GM18511 (cell line): ENCODE results near the gene IRS1.

Experiments
- ATAC-seq: cut with Tn5 transposase; IDR thresholded peaks from one replicate; pipeline ENCODE4 v1.9.1; 2021; ENCODE audit warnings: mild to moderate bottlenecking, moderate library complexity; ENCODE audit not compliant: unreplicated experiment

The IRS1 gene

DNA sequence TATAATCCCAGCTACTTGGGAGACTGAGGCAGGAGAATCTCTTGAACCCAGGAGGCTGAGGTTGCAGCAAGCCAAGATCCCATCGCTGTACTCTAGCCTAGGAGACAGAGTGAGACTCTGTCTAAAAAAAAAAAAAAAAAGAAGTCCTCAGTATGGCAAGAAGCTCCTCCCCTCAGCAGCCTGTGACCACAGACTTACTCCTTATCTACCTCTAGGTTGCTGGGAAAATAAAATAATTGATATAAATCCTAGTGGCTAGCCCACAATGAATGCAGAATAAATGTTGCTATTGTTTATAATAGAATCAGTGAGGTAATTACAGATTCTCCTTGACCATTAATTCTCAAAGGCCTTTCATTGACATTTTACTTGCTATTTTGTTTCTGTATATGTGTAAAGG is 70.6 kb downstream of the IRS1 start:
- ATAC-seq, result no peak

DNA sequence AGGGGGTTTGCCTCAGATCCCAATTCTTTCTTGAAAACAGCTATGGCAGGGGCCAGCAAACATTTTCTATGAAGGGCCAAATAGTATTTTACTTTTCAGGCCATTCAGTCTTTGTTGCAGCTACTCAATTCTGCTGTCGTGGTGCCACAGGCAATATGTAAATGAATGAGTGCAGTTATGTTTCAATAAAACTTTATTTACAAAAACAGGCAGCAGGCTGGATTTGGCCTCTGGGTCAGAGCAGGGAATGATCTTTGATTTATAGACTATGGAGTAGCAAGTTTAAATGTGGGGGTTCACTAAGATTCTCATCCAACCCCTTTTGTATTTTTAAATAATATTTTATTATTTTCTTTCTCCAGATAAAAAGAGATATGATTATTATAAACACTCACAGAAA is 72.4 kb downstream of the IRS1 start:
- ATAC-seq, result no peak

- ATAC-seq, result no peak
Measured at GRCh38 chr2:226726546-226726945, 73.1 kb downstream of the IRS1 start.

GRCh38 chr2:226725126-226725860 is 74.3 kb downstream of the IRS1 start:
- ATAC-seq, result no peak

GRCh38 chr2:226721541-226721940 is 78.1 kb downstream of the IRS1 start:
- no peak for ATAC-seq

- ATAC-seq, result no peak
Measured at GRCh38 chr2:226720948-226721347, 78.7 kb downstream of the IRS1 start.

DNA sequence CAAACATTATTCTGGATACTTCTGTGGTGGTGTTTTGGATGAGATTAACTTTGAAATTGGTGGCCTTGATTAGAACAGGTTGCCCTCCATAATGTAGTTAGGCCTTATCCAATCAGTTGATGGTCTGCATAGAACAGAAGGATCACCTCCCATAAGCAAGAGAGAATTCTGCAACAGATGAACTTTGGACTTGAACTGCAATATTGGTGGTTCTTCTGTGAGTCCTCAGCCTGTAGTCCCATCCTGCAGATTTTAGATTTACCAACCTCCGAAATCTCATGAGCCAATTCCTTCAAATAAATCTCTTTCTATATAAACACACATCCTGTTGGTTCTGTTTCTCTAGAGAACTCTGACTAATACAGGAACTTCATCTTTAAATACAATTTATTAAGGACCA is 81.9 kb downstream of the IRS1 start:
- no peak for ATAC-seq

- peak; percentile 56 for ATAC-seq
Measured at GRCh38 chr2:226716126-226716525, 83.5 kb downstream of the IRS1 start.

- ATAC-seq, result peak; percentile 12
Measured at GRCh38 chr2:226715347-226715990, 84.2 kb downstream of the IRS1 start.

DNA sequence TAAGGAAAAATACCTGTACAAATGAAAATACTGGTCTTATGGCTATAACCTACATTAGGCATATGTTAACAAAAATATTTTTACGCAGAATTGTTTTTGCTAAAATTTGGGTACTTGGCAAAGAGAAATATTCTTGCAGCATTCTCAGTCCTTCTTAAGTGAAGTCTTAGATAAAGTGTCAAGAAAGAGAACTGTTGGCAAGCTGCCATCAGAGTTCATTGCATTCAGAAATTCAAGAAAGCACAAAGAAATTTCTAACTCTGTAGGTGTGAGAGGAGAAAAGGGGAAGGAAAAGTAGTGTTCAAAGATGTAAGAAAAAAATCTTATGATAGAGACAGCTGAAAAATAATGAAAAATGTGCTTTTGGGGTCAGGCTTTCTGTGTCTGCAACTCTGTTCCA is 86.7 kb downstream of the IRS1 start:
- no peak for ATAC-seq

- no peak for ATAC-seq
Measured at GRCh38 chr2:226711606-226712296, 87.9 kb downstream of the IRS1 start.

DNA sequence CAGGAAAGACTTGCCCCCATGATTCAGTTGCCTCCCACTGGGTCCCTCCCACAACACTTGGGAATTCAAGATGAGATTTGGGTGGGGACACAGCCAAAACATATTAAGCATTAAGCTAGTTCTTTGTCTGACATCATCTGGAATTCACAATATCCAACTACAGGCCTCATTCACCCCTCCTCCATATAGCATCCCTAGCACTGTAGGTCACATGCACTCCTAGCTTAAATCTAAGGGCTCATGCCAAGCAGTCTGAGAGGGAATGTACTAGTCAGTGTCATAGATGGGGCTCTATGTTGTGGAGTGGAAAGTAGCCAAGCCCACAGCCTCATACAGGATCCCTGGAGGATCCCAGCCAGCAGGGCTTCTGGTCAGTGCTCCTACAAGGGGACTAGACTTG is 92.1 kb downstream of the IRS1 start:
- ATAC-seq, result no peak

GRCh38 chr2:226705965-226706364 is 93.7 kb downstream of the IRS1 start:
- no peak for ATAC-seq

DNA sequence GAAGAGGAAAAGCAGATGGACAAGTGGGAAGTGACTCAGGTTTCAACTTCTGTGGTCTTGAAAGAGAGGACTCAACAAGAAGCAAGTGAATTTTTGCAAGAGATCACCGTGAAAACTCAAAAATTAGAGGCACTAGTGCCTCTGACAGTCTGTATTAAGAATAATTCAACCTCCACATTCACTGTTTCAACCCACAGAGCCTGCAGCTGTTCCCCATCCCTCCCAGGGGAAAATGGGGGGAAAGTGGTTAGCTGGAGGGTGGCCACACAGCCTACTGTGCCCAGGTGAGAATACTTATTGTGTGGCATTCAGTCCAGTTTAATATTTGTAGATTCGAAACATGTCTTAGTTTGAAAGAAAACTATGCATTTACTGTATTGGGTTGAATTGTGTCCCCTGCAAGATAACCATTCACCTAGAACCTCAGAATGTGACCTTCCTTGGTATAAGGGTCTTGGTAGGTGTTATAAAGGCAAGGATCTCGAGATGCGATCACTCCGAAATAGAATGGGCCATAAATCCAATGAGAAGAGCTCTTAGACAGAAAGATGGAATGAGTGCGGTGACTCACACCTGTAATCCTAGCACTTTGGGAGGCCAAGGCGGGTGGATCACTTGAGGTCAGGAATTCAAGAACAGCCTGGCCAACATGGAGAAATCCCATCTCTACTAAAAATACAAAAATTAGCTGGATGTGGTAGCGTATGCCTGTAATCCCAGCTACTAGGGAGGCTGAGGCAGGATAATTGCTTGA is 94.3 kb downstream of the IRS1 start:
- ATAC-seq, result no peak

DNA sequence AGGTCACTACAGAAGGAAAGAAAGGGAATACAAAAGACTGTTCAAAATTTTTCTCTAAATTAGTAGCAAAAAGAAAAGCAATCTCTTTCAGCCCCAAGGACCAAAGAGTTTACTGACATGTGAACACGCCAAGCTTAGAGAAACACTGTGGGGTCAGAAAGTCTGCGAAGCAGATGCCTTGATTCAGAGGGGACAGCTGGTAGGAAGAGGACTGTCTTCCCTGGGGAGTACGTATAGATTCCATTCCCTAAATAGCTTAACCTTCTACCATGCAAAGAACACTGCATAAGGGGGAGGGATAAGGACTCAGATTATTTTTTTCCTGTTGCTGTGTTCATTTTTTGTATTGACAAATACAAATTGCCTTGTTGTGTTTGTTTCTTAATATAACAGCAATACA is 96.1 kb downstream of the IRS1 start:
- no peak for ATAC-seq

DNA sequence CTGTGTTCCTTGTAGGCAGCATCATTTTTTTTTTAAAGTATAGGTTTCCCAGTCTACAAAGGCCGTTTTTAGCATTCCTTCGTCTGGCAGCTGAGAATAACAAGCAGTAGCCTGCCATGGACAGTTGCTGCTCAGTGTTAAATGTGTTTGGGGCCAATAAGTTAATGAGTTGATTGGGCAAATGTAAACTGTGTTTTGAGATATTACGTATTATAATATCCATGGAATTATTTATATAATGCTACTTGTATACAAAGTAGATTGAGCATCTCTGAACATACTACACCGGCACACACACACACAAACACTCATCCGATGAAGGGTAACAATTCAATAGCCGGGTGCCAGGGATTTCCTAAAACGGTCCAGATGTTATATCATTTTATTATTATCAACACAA is 97.2 kb downstream of the IRS1 start:
- no peak for ATAC-seq

GRCh38 chr2:226701052-226701451 is 98.6 kb downstream of the IRS1 start:
- ATAC-seq, result peak; percentile 73

DNA sequence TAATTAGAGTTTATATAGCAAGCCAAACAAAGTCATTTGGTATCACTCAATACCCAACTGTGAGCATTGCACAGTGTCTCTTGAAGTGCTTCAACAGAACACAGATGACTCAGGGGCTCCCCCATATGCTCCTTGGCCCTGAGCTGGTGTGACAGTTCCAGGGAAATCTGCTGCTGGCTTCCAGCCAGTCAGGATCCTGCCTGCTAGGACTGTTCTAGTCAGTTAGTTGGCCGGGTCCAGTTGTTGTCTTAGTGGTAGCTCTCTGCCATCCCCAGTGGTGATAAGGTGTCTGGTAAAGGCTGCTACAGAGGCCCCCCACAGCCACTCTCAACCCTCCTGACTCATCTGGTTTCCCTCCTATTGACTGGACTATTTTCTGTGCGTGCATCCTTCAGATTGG is 100.3 kb downstream of the IRS1 start:
- no peak for ATAC-seq

GRCh38 chr2:226698671-226699070 is 100.9 kb downstream of the IRS1 start:
- ATAC-seq, result no peak

GRCh38 chr2:226694586-226695284 is 104.9 kb downstream of the IRS1 start:
- no peak for ATAC-seq

- ATAC-seq, result no peak
Measured at GRCh38 chr2:226694149-226694548, 105.5 kb downstream of the IRS1 start.
